HEK293T (cell line): Measurements from ENCODE around the gene RIT2.

ENCODE experiments used
- CTBP1 ChIP-seq: fragments of 450-650 bp; IDR thresholded peaks from 2 replicates; pipeline ENCODE4 v1.6.1; 2016; ENCODE audit warnings: borderline replicate concordance
- FOXM1 ChIP-seq: fragments of 450-650 bp; IDR thresholded peaks from 2 replicates; pipeline ENCODE4 v1.6.1; 2017; ENCODE audit warnings: mild to moderate bottlenecking, borderline replicate concordance
- HDGF ChIP-seq: fragments of 450-650 bp; IDR thresholded peaks from 2 replicates; pipeline ENCODE4 v1.6.1; 2017; ENCODE audit warnings: antibody characterized with exemption, borderline replicate concordance
- TARDBP ChIP-seq: fragments of 450-650 bp; IDR thresholded peaks from 2 replicates; pipeline ENCODE4 v1.6.1; 2016
- ZNF384 ChIP-seq: fragments of 450-650 bp; IDR thresholded peaks from 2 replicates; pipeline ENCODE4 v1.6.1; 2016

- no peak for TF ChIP-seq CTBP1
- no peak for TF ChIP-seq HDGF
- TF ChIP-seq FOXM1 = no peak
- no peak for TF ChIP-seq ZNF384
- no peak for TF ChIP-seq TARDBP
These were observed 46.7 kb downstream of the RIT2 start for GRCh38 chr18:43068781-43069180.
